PFSK-1 (cell line): ENCODE data around the gene FFAR4.

Experiments used
- FOXP2 ChIP-seq: optimal IDR thresholded peaks from 2 replicates; pipeline ENCODE3; 2011; ENCODE audit warnings: borderline replicate concordance, control low read depth, inconsistent platforms; ENCODE audit not compliant: insufficient read depth; ENCODE audit errors: extremely low read length, extremely low read depth
- POLR2AphosphoS5 ChIP-seq: IDR thresholded peaks from 2 replicates; pipeline ENCODE4 v1.6.1; 2012; ENCODE audit warnings: low read depth, mild to moderate bottlenecking, control low read depth, low read length, moderate library complexity
- REST ChIP-seq, 2 experiments: IDR thresholded peaks; 2 replicates each; pipeline versions ENCODE4 v1.6.1 to v1.8.0; 2011 to 2012; ENCODE audit warnings: low read depth in 2 of 2, low read length in 2 of 2, control low read depth in 1 of 2, inconsistent platforms in 1 of 2, mild to moderate bottlenecking in 1 of 2, moderate library complexity in 1 of 2; ENCODE audit not compliant: insufficient read depth in 1 of 2
- SIN3A ChIP-seq: IDR thresholded peaks from 2 replicates; pipeline ENCODE4 v1.6.1; 2012; ENCODE audit warnings: mild to moderate bottlenecking, low read length, moderate library complexity, borderline replicate concordance; ENCODE audit not compliant: insufficient read depth
- TAF1 ChIP-seq: IDR thresholded peaks from 2 replicates; pipeline ENCODE4 v1.6.1; 2012; ENCODE audit warnings: low read length, control low read depth, borderline replicate concordance; ENCODE audit not compliant: insufficient read depth

The FFAR4 gene

GRCh38 chr10:93596539-93596938 lies 30.1 kb downstream of the FFAR4 start:
- TF ChIP-seq TAF1 (no peak), FOXP2 (no peak), REST (IDR thresholded peaks at IDR 0.05; ENCODE audit: insufficient read depth in 1 of 2, low read depth in 2 of 2, low read length in 2 of 2) (no peak), POLR2AphosphoS5 (no peak), SIN3A (no peak)

GRCh38 chr10:93597075-93597599 lies 30.7 kb downstream of the FFAR4 start:
- TF ChIP-seq POLR2AphosphoS5 (no peak), FOXP2 (no peak)

- TF ChIP-seq REST (IDR thresholded peaks at IDR 0.05; ENCODE audit: insufficient read depth in 1 of 2, low read depth in 2 of 2, low read length in 2 of 2) = no peak
- no peak for TF ChIP-seq TAF1
- no peak for TF ChIP-seq POLR2AphosphoS5
- no peak for TF ChIP-seq FOXP2
- no peak for TF ChIP-seq SIN3A
These were observed 31.7 kb downstream of the FFAR4 start for GRCh38 chr10:93598157-93598556.

GRCh38 chr10:93599335-93599734 lies 32.9 kb downstream of the FFAR4 start:
- TF ChIP-seq FOXP2 = no peak
- TF ChIP-seq POLR2AphosphoS5 = no peak
- no peak for TF ChIP-seq REST (IDR thresholded peaks at IDR 0.05; ENCODE audit: insufficient read depth in 1 of 2, low read depth in 2 of 2, low read length in 2 of 2)
- TF ChIP-seq SIN3A = no peak
- TF ChIP-seq TAF1 = no peak

- no peak for TF ChIP-seq SIN3A
- no peak for TF ChIP-seq TAF1
- TF ChIP-seq FOXP2 = no peak
- no peak for TF ChIP-seq POLR2AphosphoS5
- TF ChIP-seq REST (IDR thresholded peaks at IDR 0.05; ENCODE audit: insufficient read depth in 1 of 2, low read depth in 2 of 2, low read length in 2 of 2) = no peak
These were observed 33.3 kb downstream of the FFAR4 start for GRCh38 chr10:93599778-93600177.
